A673 (cell line): Measurements from ENCODE around the gene CNOT8.

Source experiments
- CTCF ChIP-seq: fragments of 300-800, 200-600 bp; sonication (generic); conservative IDR thresholded peaks from 2 replicates; pipeline ENCODE4 v1.5.1; 2017; ENCODE audit warnings: low read depth, mild to moderate bottlenecking, antibody characterized with exemption, low read length, moderate library complexity, mixed read lengths
- EZH2 ChIP-seq: fragments of 200-600 bp; sonication (generic); IDR thresholded peaks from 2 replicates; pipeline ENCODE4 v1.6.1; 2017; ENCODE audit warnings: borderline replicate concordance, low read depth, mild to moderate bottlenecking, mixed read lengths, antibody characterized with exemption, low read length; ENCODE audit not compliant: poor library complexity, severe bottlenecking

- TF ChIP-seq CTCF (no peak), EZH2 (no peak)
Measured at GRCh38 chr5:154901913-154902312, 43.5 kb downstream of the CNOT8 start.
